HG03342 (cell line): ENCODE results near the gene FIBCD1.

Experiments
- ATAC-seq: cut with Tn5 transposase; IDR thresholded peaks from one replicate; pipeline ENCODE4 v1.9.1; 2021; ENCODE audit warnings: mild to moderate bottlenecking, moderate library complexity; ENCODE audit not compliant: unreplicated experiment

Gene FIBCD1

GRCh38 chr9:130938652-130939404 is at the start of gene FIBCD1:
Gene FIBCD1, minus strand, starts transcription at chr9:130939247. Its CDS starts 640 bp downstream, at chr9:130938607.
- peak; percentile 45 for ATAC-seq

DNA sequence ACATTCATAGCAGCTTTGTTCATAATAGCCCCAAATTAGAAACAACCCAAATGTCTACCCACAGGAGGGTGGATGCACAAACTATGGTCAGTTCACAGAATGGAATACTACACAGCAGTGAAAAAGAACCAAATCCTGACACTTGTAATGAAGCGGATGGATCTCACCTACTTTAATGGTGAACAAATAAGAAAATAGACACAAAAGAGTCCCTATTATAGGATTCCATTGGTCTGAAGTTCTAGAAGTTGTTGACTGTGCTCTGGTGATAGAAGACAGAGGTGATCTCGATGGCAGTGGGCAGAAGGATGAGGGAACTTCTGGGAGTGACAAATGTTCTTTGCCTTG is 49.3 kb upstream of the FIBCD1 start:
- no peak for ATAC-seq

DNA sequence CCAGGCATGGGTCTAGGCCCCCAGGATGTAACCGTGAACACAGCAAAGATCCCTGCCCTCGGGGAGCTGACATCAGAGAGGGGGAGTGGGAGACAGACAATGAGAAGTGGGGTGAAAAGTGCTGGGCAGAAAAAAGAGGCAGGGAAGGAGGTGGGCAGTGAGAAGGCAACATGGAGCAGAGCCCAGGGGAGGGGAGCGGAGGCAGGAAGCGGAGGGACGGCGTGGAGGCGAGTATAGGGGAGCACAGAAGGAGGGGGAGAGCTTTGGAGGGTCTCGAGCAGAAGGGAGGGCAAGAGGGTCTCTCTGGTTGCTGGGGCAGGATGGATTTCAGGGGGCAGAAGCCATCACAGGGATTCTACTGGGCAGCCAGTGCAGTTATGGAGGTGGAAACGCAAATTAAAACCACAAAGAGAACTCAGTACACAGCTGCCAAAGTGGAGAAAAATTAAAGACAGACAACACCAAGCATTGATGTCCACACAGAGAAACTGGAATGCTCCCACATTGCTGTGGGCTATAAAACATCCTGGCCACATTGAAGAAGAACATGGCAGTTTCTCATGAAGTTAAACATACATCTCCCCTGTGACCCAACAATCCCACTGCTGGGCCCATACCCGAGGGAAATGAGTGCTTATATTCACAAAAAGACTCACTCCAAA is 48.8 kb upstream of the FIBCD1 start:
- ATAC-seq = no peak

GRCh38 chr9:130987054-130987453 is 48.0 kb upstream of the FIBCD1 start:
- ATAC-seq = no peak

GRCh38 chr9:130986356-130986965 is 47.4 kb upstream of the FIBCD1 start:
- no peak for ATAC-seq

- no peak for ATAC-seq
These were observed 46.6 kb upstream of the FIBCD1 start for GRCh38 chr9:130985606-130986162.

- ATAC-seq = no peak
These were observed 46.0 kb upstream of the FIBCD1 start for GRCh38 chr9:130985029-130985428.

- ATAC-seq = no peak
These were observed 45.5 kb upstream of the FIBCD1 start for GRCh38 chr9:130984521-130984920.

DNA sequence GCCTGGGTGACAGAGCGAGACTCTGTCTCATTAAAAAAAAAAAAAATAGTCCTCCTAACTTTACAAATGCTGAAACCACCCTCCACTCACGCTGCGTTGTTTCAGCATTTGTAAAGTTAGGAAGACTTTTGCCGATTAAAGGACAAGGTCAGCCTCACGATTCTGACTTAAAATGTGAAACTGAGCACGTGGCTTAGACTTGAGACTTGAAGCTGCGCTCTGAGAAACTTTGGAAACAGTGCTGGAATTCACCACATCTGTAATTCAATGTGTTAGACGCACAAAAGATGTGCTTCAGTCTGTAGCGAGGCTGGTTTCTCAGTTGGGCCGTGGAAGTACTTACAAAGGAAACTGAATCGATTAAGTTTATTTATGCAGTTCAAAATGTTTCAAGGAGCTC is 44.9 kb upstream of the FIBCD1 start:
- no peak for ATAC-seq

GRCh38 chr9:130983359-130983670 is 44.3 kb upstream of the FIBCD1 start:
- ATAC-seq = no peak

DNA sequence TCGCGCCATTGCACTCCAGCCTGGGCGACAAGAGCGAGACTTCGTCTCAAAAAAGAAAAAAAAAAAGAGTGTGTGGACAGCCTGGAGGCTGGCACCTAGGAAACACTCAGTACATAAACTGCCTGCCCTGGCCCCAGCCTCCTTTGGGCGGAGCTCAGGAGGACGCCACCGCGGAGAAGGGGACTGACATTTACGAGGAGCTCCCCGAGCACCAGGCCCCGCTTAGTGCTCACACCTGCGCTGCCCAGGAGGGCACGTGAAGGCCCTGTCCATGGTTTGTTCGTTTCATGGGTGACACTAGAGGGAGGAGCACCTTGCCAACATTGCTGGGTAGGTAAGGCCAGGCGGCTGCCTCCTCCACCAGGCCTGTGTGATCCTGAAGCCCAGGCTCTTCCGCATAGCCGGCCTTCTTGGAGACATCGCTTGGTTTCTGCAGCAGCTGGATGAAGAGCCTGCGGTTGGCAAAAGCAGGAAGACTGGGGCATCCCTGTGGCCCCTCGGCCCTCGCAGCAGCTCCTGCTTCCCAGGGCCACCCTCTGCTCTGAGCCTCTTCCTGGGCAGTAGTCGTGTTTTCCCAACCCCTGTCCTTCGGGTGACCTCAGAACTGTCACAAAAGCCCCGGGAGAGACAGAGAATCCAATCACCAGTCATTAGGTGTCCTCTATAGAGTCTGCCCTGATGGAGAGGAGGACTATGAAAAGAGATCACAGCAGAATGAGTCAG is 43.8 kb upstream of the FIBCD1 start:
- ATAC-seq = no peak

DNA sequence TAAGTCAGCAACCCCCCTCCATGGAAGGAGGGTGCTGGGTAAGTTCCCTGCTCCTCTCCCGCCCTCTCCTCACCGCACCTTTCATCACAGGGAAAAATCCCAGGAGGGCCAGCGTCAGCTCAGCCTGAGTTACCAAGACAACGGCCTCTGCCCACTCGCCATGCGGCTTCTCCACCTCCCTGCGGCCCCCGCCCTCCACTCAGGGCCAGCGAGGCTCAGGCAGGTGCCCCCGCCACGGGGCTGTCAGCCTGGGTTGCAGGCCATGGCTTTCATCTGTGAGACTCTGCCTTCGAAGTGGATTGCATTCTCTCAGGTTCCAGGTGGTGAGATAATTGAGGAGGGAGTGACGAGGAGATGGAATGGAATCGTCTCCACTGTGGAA is 42.7 kb upstream of the FIBCD1 start:
- ATAC-seq = no peak

GRCh38 chr9:130981002-130981755 is 42.1 kb upstream of the FIBCD1 start:
- ATAC-seq = no peak

GRCh38 chr9:130980526-130980925 is 41.5 kb upstream of the FIBCD1 start:
- ATAC-seq = no peak

GRCh38 chr9:130979591-130980385 is 40.7 kb upstream of the FIBCD1 start:
- no peak for ATAC-seq

DNA sequence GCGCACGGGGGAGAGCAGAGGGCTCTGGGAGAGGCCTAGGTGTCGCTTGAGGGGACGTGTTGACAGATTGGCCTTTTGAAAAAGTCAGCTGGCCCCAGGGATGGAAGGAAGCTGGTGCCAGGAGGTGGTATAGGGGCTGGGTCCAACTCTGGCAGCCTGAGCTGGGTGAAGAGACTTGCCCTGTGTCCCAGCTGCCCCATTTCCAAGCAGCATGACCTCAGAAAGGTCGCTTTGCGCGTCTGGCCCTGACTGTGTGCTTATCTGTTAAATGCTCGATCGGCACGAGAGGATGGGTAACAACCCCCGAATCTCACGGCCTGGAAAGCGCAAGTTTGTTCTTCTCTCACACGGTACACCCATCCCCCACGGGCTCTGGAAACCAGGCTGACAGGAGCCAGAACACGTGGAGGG is 38.8 kb upstream of the FIBCD1 start:
- ATAC-seq = no peak

- ATAC-seq = no peak
These were observed 37.1 kb upstream of the FIBCD1 start for GRCh38 chr9:130975932-130976841.

- ATAC-seq = no peak
These were observed 36.1 kb upstream of the FIBCD1 start for GRCh38 chr9:130975156-130975555.

DNA sequence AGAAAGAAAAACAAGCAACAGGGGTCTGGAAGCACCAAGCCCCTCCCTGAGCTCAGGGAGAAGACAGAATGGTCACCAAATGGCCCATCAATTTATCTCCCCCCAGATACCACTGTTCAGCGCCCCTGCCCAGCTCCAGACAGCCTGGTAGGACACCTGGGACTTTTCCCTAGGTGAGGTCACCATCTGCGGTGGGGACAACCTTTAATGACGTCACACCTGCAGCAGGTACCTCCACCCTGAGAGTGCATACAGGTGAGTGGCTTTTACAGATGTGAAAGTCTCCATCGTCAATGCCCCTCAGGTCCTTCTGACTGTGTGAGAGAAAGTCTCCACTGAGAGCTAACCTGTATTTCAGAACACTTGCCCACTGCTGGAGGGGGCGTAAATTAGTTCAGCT is 35.6 kb upstream of the FIBCD1 start:
- ATAC-seq = no peak
